NK-92 (cell line): ENCODE data around the gene SIRT1.
"Not testable (repeated sequence)": the region's sequence is repeated elsewhere in the genome, so short reads cannot be mapped to it uniquely, and the experiment has no call there.

Source experiments
- DNase-seq: peaks from one replicate; lab custom pipeline; 2025; ENCODE audit not compliant: unreplicated experiment; lab: John Stamatoyannopoulos, UW

The SIRT1 gene

GRCh38 chr10:67875340-67876238, 8.9 kb upstream of the SIRT1 start:
- DNase-seq = no peak

GRCh38 chr10:67877421-67877820, 7.0 kb upstream of the SIRT1 start:
- DNase-seq = not testable (repeated sequence)

- DNase-seq = no peak
Measured at GRCh38 chr10:67878133-67878532, 6.3 kb upstream of the SIRT1 start.

- no peak for DNase-seq
Measured at GRCh38 chr10:67883710-67884312, 645 bp upstream of the SIRT1 start.

GRCh38 chr10:67884842-67885670, 600 bp downstream of the SIRT1 start:
- DNase-seq = no peak

GRCh38 chr10:67893637-67894036, 9.2 kb downstream of the SIRT1 start:
- no peak for DNase-seq

DNA sequence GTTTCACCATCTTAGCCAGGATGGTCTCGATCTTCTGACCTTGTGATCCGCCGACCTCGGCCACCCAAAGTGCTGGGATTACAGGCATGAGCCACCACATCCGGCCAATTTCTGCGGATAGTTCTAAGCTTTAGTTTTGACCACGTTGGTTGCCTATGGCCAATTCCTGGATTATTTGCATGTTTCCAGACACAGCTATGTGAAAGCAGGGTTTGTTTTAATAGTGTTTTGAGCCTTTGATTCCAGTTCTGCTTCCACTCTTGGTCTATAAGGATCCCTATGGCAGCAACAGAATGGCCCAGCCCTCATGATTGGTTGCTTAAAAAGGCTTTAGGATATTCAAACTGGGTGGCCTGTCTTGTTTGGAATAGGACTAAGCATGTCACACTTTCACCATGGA, 19.1 kb downstream of the SIRT1 start:
- no peak for DNase-seq

DNA sequence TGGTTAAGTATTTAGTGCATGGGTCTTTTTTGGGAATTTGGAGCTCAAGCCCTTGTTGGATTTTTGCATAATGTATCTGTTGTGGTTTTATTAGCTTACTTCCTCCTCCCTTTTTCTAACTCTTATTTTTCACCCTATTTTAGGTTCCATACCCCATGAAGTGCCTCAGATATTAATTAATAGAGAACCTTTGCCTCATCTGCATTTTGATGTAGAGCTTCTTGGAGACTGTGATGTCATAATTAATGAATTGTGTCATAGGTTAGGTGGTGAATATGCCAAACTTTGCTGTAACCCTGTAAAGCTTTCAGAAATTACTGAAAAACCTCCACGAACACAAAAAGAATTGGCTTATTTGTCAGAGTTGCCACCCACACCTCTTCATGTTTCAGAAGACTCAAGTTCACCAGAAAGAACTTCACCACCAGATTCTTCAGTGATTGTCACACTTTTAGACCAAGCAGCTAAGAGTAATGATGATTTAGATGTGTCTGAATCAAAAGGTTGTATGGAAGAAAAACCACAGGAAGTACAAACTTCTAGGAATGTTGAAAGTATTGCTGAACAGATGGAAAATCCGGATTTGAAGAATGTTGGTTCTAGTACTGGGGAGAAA, 28.0 kb downstream of the SIRT1 start:
- no peak for DNase-seq

DNA sequence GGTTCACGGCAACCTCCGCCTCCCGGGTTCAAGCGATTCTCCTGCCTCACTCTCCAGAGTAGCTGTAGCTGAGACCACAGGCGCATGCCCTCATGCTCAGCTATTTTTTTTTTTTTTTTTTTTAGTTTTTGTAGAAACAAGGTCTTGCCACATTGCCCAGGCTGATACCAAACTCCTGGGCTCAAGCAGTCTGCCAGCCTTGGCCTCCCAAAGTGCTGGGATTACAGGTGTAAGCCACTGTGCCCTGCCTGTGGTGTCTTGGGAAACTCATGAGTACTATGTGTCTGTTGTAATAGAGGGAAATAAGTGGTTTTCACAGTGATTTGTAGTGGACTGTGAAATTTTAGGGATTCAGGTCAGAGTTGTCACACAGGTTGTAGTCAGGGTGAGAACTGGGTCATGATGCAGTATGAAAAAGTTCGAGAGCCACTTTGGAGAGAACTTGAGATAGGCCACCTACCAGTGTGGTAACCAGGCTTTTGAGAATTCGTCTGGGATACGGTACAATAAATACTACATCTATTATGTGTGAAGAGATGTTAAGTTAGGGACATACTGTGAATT, 30.4 kb downstream of the SIRT1 start:
- DNase-seq = no peak

GRCh38 chr10:67917169-67917568, 32.7 kb downstream of the SIRT1 start:
- DNase-seq = no peak

- no peak for DNase-seq
Measured at GRCh38 chr10:67917679-67918078, 33.2 kb downstream of the SIRT1 start.

DNA sequence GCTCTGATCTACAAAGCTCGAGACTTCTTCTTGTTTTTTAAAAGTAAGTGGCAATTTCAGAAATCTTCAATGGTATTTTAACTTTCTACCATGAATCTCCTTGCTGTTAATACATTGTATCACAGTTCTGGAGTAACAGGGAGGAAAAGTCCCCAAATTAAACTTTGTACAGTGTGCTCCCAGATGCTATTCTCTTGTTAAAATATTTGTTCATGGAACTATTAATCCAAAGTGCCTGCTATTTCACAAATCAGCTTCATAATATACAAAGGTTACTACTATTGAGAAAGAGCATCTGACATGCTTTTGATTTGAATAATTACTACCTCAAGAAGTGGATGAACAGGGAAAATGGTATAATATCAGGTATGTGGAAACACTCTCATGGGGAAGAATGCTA, 36.6 kb downstream of the SIRT1 start:
- no peak for DNase-seq

GRCh38 chr10:67923551-67923950, 39.1 kb downstream of the SIRT1 start:
- DNase-seq = no peak

- DNase-seq = no peak
Measured at GRCh38 chr10:67924136-67924535, 39.7 kb downstream of the SIRT1 start.

DNA sequence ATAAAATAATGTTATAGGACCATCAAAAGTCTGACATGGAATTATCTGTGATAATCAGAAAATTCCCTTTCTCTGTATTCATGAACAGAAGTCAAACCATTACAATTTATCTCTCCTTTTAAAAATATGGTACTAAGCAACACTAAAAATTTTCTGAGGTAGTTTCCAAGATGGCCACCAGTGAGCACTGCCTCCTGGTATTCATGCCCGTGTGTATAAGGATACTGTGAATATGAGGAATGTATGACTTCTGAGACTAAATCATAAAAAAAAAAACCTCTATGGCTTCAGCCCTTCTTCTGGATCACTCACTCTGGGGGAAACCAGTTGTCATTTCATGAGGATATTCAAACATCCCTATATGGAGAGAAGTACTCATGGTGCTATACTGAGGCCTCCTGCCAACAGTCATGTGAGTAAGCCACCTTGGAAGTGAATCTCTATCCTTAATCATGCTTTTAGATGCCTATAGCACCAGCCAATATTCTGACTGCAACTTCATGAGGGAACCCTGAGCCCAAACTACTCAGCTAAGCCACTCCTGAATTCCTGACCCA, 41.1 kb downstream of the SIRT1 start:
- DNase-seq = no peak

GRCh38 chr10:67926951-67927350, 42.5 kb downstream of the SIRT1 start:
- no peak for DNase-seq

GRCh38 chr10:67933199-67933598, 48.7 kb downstream of the SIRT1 start:
- no peak for DNase-seq

- no peak for DNase-seq
Measured at GRCh38 chr10:67934336-67934735, 49.9 kb downstream of the SIRT1 start.

DNA sequence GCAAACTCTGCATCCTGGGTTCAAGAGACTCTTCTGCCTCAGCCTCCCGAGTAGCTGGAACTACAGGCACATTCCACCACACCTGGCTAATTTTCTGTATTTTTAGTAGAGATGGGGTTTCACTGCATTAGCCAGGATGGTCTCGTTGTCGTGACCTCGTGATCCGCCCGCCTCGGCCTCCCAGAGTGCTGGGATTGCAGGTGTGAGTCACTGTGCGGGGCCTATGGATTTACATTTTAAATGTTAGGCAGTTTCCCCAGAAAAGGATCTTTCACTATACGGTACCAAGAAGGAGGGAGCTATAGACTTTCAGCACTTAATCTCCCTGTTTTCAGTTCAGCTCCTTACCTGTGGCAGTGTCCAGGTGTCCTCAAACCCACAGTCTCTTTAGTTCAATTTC, 50.8 kb downstream of the SIRT1 start:
- no peak for DNase-seq

- DNase-seq = no peak
Measured at GRCh38 chr10:67936416-67936815, 52.0 kb downstream of the SIRT1 start.

GRCh38 chr10:67943917-67944316, 59.5 kb downstream of the SIRT1 start:
- no peak for DNase-seq
